ENCODE results near the gene TTC39C. TPM values are rescaled to one million over a fixed set of nuclear protein-coding genes. Genes with fewer than 3 reads are reported as not detected.
A peak's percentile ranks its signal among the peaks of the same experiment; 100 is the strongest.

Gene TTC39C
- total and polyA plus RNA-seq, 2 donors = 12.6 to 29.9 TPM

DNA sequence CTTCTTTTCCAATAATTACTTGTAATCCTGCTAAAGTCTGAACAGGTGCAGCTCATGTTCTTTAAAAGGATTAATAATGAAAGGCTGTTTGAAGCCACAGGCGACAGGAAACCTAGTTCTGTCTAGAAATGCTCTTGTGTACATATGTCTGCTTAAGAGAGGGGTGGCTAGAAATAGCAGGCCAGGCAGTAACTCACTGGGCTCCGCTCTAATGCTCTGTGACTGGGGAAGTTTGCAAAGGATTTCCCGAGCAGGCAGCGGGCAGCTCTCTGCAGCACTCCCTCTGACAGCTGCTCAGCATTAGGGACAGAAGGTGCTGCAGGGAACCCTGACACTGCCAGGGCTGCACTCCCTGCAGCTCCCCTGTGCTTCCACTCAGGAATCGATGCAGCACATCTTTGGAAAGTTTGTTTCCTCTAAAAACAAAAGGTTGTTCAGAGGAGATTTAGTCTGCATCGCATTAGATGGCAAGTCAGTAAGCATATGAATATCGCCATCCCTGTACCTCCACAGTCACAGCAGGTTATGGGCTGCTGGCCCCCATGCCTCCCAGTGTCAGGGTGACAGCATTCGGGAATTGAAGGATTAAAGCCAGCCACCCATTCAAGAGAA lies 33.1 kb upstream of the TTC39C start:
- Histone ChIP-seq H3K36me3 (ENCODE audit: insufficient read depth) (no peaks in the 10 kb centered on the region), H3K27ac (ENCODE audit: low read depth) (no peak overlapping the region), H3K4me1 (ENCODE audit: insufficient read depth) (no peaks in the 10 kb centered on the region), H3K4me3 (ENCODE audit: low read depth, low read length) (no peak overlapping the region)
- WGBS = 50% methylated on average over 8 of the region's 8 CpGs
- no peak for DNase-seq (ENCODE audit: extremely low spot score)

DNA sequence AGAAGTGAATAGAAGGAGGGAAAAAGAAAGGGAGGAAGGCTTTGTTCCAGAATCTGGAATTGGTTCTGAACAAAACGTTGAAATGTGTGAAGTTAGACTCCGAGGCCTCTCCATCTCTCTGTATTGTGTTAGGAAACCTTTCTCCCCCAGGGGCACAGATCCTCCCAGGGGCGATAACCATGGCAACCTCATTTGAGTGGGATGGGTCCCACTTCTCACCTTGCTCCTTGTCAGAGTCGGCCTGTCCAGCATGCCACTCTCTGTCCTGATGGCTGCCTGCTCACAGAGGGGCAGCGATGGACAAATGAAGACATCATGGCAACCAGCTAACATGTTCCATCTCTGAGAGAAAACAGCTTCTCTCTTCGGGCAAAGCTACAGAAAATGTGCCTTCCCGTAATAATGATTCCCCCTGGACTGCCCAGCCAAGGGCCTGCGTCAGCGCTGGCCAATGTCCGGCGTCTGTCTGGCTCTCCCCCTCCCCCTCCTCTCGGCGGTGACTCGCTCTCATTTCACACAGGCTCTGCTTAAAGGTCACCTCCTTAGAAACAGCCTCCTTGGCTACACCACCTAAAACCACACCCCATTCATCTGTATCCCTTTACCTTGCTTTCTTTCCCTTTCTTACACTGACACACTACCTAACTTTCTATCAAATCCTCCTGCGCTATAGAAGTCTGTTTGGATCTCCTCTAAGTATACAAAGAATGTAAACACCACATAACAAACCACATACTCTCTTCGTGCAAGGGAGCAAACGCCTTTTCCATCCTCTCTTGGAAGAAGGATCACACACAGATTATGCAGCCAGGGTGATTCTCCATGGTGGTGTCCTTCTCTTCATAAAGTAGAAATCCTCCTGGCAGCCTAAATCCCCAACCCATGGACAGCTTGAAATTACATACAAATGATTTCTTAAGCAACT lies 32.1 kb upstream of the TTC39C start:
- peak overlapping the region; percentile 81 for H3K27ac ChIP-seq (ENCODE audit: low read depth)
- DNase-seq (ENCODE audit: extremely low spot score) = no peak
- 25% methylated on average over 17 of the region's 17 CpGs for WGBS
- H3K4me3 ChIP-seq (ENCODE audit: low read depth, low read length) = no peak overlapping the region
- H3K4me1 ChIP-seq (ENCODE audit: insufficient read depth) = no peaks in the 10 kb centered on the region
- H3K36me3 ChIP-seq (ENCODE audit: insufficient read depth) = no peaks in the 10 kb centered on the region

GRCh38 chr18:23983112-23983511 lies 31.4 kb upstream of the TTC39C start:
- DNase-seq (ENCODE audit: extremely low spot score) = no peak
- no peak overlapping the region for H3K27ac ChIP-seq (ENCODE audit: low read depth)
- no peaks in the 10 kb centered on the region for H3K36me3 ChIP-seq (ENCODE audit: insufficient read depth)
- no peaks in the 10 kb centered on the region for H3K4me1 ChIP-seq (ENCODE audit: insufficient read depth)
- H3K4me3 ChIP-seq (ENCODE audit: low read depth, low read length) = no peak overlapping the region
- 73% methylated on average over 3 of the region's 3 CpGs for WGBS

- Histone ChIP-seq H3K36me3 (ENCODE audit: insufficient read depth) (no peaks in the 10 kb centered on the region), H3K4me1 (ENCODE audit: insufficient read depth) (no peaks in the 10 kb centered on the region), H3K4me3 (ENCODE audit: low read depth, low read length) (no peak overlapping the region), H3K27ac (ENCODE audit: low read depth) (no peak overlapping the region)
- DNase-seq (ENCODE audit: extremely low spot score) = no peak
These were observed 27.8 kb upstream of the TTC39C start for GRCh38 chr18:23986600-23987359.

DNA sequence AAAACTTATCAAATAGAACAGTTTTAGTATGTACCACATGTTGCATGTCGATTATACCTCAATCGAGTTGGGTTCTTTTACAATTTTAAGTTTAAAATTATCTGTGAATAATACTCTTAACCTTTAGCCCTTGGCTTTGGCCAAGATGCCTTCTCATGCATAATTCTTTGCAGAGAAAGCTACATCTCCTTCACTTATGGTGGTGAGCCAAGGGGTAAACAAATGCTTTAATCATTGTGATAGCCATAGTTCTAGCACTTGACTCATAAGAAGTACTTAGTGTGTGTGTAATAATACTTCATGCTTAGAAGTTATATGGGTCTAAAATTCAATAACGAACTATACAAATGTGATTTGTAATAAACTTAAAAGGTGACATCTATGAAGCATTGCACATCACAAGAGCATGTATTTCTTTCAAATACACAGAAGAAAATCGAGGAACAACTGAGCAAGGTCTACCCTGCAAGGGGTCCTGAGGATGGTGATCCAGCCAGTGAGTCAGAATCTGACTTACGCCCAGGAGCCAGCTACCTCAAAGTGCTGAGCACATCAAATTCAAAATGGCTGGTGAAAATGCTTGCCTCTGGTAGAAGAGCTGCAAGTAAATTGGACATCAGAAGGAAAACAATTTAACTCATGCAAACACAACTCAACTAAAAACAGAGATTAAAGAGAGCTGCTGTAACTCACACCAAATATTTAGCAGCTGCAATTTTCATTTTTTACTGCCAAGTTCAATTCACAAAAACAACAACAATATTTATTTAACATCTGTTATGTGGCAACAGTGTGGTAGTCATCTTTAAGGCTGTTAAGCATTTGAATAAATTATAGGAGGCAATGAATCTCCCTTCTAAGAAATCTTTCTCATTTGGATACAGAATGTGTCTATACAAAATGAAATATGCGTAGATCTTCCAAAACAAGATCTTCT lies 23.8 kb upstream of the TTC39C start:
- no peaks in the 10 kb centered on the region for H3K4me1 ChIP-seq (ENCODE audit: insufficient read depth)
- no peak overlapping the region for H3K4me3 ChIP-seq (ENCODE audit: low read depth, low read length)
- H3K27ac ChIP-seq (ENCODE audit: low read depth) = no peak overlapping the region
- no peaks in the 10 kb centered on the region for H3K36me3 ChIP-seq (ENCODE audit: insufficient read depth)
- no peak for DNase-seq (ENCODE audit: extremely low spot score)
- 71% methylated on average over 6 of the region's 6 CpGs for WGBS

- H3K27ac ChIP-seq (ENCODE audit: low read depth) = peak overlapping the region; percentile 23
- H3K36me3 ChIP-seq (ENCODE audit: insufficient read depth) = no peaks in the 10 kb centered on the region
- WGBS = 75% methylated on average over 7 of the region's 7 CpGs
- H3K4me3 ChIP-seq (ENCODE audit: low read depth, low read length) = no peak overlapping the region
- no peaks in the 10 kb centered on the region for H3K4me1 ChIP-seq (ENCODE audit: insufficient read depth)
- DNase-seq (ENCODE audit: extremely low spot score) = no peak
These were observed 22.2 kb upstream of the TTC39C start for GRCh38 chr18:23992089-23992940.

- H3K27ac ChIP-seq (ENCODE audit: low read depth) = no peak overlapping the region
- no peaks in the 10 kb centered on the region for H3K4me1 ChIP-seq (ENCODE audit: insufficient read depth)
- H3K4me3 ChIP-seq (ENCODE audit: low read depth, low read length) = no peak overlapping the region
- no peaks in the 10 kb centered on the region for H3K36me3 ChIP-seq (ENCODE audit: insufficient read depth)
- WGBS = 73% methylated on average over 2 of the region's 2 CpGs
- no peak for DNase-seq (ENCODE audit: extremely low spot score)
These were observed 21.6 kb upstream of the TTC39C start for GRCh38 chr18:23992941-23993280.

DNA sequence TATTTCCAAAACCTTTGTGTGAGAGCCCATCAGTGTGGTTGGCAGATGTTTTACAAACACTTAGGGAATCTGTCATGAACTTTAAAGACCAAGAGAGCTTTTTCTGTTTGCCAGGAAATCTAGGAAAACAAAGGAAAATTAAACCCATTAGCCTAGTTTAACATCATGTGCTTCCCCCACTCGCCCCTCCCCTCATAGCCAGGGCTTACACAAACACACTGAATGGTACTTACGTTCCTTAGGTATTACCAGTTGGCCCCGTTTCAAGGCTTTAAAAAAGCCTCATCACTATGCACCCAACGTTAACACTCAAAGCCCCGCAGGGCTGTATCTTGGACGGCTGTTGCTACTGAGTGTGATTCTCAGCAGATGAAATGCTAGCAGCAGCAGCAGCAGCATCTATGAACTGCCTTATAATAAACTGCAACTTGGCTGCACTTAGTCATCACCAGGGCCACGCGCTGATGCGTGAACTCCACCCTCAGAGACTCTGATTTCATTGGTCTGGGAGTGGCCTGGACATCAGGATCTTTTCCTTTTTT lies 20.1 kb upstream of the TTC39C start:
- no peak overlapping the region for H3K4me3 ChIP-seq (ENCODE audit: low read depth, low read length)

DNA sequence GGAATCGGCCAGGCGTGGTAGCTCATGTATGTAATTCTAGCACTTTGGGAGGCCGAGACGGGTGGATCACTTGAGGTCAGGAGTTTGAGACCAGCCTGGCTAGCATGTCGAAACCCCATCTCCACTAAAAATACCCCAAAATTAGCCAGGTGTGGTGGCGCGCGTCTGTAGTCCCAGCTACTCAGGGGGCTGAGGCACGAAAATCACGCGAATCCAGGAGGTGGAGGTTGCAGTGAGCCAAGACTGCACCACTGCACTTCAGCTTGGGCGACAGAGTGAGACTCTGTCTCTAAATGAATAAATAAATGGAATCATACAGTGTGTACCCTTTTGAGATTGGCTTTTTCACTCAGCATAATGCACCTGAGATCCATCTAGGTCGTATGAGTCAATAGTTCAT lies 19.4 kb upstream of the TTC39C start:
- Histone ChIP-seq H3K36me3 (ENCODE audit: insufficient read depth) (no peaks in the 10 kb centered on the region), H3K4me3 (ENCODE audit: low read depth, low read length) (no peak overlapping the region), H3K27ac (ENCODE audit: low read depth) (no peak overlapping the region), H3K4me1 (ENCODE audit: insufficient read depth) (no peaks in the 10 kb centered on the region)
- 93% methylated on average over 13 of the region's 13 CpGs for WGBS
- no peak for DNase-seq (ENCODE audit: extremely low spot score)

More for the DNA sequence above, 20.1 kb upstream of the TTC39C start:
- Histone ChIP-seq H3K4me1 (ENCODE audit: insufficient read depth) (no peaks in the 10 kb centered on the region), H3K27ac (ENCODE audit: low read depth) (no peak overlapping the region), H3K36me3 (ENCODE audit: insufficient read depth) (no peaks in the 10 kb centered on the region)
- 9% methylated on average over 9 of the region's 9 CpGs for WGBS
- no peak for DNase-seq (ENCODE audit: extremely low spot score)

DNA sequence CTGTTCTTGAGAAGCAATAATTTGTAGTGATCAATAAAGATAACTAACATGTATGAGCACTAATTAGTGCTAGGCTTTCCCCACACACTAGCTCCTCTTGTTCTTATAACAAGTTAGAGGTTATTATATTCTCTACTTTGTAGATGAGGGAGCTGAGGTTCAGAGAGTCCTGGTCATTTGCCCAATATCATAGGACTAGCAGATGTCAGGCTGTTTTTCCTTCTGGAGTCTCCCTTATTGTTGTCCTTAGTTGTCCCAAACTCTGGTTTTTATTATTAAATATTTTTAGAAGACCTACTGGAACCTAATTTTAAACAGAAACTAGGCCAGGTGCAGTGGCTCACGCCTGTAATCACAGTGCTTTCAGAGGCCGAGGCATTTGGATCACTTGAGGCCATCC lies 16.5 kb upstream of the TTC39C start:
- no peak for DNase-seq (ENCODE audit: extremely low spot score)
- Histone ChIP-seq H3K36me3 (ENCODE audit: insufficient read depth) (no peaks in the 10 kb centered on the region), H3K4me3 (ENCODE audit: low read depth, low read length) (no peak overlapping the region), H3K27ac (ENCODE audit: low read depth) (no peak overlapping the region), H3K4me1 (ENCODE audit: insufficient read depth) (no peaks in the 10 kb centered on the region)
- WGBS = 96% methylated on average over 2 of the region's 2 CpGs

DNA sequence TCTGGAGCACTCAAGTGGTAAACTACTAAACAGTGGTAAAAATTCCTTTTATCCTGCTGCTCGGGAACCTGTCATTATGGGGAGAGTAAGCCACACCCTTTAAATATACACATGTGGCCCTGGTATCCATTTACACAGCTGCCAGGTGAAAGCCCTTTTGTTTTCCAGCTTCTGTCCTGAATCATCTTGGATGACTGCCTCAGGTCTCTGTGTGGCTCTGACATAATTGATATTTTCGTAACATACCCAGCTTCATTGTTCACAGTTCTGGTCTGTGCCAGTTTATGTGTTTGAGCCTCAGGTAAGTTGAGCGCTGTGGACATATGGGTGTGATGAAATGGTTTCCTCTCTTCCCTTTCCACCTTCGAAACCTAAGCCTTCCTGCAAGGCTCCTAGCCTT lies 15.7 kb upstream of the TTC39C start:
- WGBS = 66% methylated on average over 4 of the region's 4 CpGs
- Histone ChIP-seq H3K4me1 (ENCODE audit: insufficient read depth) (no peaks in the 10 kb centered on the region), H3K27ac (ENCODE audit: low read depth) (no peak overlapping the region), H3K4me3 (ENCODE audit: low read depth, low read length) (no peak overlapping the region), H3K36me3 (ENCODE audit: insufficient read depth) (no peaks in the 10 kb centered on the region)
- DNase-seq (ENCODE audit: extremely low spot score) = no peak

Measured in urinary bladder (tissue), 4 donors.